ENCODE data around the gene PPP4R4.

Gene PPP4R4

GRCh38 chr14:94304243-94304642, 130.1 kb downstream of the PPP4R4 start:
- no peak overlapping the region for H3K4me3 ChIP-seq (replicated peaks; ENCODE audit: insufficient read depth, low read length)
- TF ChIP-seq SPI1 (IDR thresholded peaks at IDR 0.05; ENCODE audit: borderline replicate concordance, low read depth) (no peak), POLR2AphosphoS5 (IDR thresholded peaks at IDR 0.05; ENCODE audit: low read depth) (no peak), GABPA (IDR thresholded peaks at IDR 0.05; ENCODE audit: low read depth) (no peak), CTCF (IDR thresholded peaks at IDR 0.05; ENCODE audit: insufficient read depth, low read length) (no peak)
- TF ChIP-seq, protein P1, sequence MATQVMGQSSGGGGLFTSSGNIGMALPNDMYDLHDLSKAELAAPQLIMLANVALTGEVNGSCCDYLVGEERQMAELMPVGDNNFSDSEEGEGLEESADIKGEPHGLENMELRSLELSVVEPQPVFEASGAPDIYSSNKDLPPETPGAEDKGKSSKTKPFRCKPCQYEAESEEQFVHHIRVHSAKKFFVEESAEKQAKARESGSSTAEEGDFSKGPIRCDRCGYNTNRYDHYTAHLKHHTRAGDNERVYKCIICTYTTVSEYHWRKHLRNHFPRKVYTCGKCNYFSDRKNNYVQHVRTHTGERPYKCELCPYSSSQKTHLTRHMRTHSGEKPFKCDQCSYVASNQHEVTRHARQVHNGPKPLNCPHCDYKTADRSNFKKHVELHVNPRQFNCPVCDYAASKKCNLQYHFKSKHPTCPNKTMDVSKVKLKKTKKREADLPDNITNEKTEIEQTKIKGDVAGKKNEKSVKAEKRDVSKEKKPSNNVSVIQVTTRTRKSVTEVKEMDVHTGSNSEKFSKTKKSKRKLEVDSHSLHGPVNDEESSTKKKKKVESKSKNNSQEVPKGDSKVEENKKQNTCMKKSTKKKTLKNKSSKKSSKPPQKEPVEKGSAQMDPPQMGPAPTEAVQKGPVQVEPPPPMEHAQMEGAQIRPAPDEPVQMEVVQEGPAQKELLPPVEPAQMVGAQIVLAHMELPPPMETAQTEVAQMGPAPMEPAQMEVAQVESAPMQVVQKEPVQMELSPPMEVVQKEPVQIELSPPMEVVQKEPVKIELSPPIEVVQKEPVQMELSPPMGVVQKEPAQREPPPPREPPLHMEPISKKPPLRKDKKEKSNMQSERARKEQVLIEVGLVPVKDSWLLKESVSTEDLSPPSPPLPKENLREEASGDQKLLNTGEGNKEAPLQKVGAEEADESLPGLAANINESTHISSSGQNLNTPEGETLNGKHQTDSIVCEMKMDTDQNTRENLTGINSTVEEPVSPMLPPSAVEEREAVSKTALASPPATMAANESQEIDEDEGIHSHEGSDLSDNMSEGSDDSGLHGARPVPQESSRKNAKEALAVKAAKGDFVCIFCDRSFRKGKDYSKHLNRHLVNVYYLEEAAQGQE (IDR thresholded peaks at IDR 0.05; ENCODE audit: insufficient replicate concordance, low read depth), result no peak
- no peak for DNase-seq (ENCODE audit: low read depth in 1 of 2, low spot score in 1 of 2)
- H3K27me3 ChIP-seq (ENCODE audit: insufficient read depth, poor library complexity, severe bottlenecking), result no peaks in the 10 kb centered on the region
- no peak overlapping the region for H3K27ac ChIP-seq (replicated peaks)

DNA sequence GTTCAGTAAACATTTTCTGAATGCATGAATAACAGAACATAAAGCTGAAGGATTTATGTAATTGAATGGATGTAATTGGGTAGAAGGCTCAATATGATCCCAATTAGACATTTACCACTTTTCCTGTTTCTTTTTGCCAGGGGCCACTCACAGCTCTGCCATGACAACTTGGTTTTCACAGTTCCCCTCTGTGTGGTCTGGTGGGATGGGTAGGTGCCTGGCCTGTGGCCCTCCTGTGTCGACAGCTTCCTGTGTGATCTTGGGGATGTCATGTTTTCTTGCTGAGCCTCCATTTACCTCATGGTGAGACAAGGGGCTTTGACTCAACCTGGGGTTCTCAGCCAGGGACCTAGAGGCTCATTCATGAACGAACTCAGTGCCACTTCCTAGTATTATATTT, 131.5 kb downstream of the PPP4R4 start:
- TF ChIP-seq SPI1 (IDR thresholded peaks at IDR 0.05; ENCODE audit: borderline replicate concordance, low read depth) (no peak), CTCF (IDR thresholded peaks at IDR 0.05; ENCODE audit: insufficient read depth, low read length) (no peak), GABPA (IDR thresholded peaks at IDR 0.05; ENCODE audit: low read depth) (no peak), POLR2AphosphoS5 (IDR thresholded peaks at IDR 0.05; ENCODE audit: low read depth) (no peak)
- TF ChIP-seq, protein P1 (IDR thresholded peaks at IDR 0.05; ENCODE audit: insufficient replicate concordance, low read depth), result no peak
- no peak overlapping the region for H3K4me3 ChIP-seq (replicated peaks; ENCODE audit: insufficient read depth, low read length)
- no peak for DNase-seq (ENCODE audit: low read depth in 1 of 2, low spot score in 1 of 2)
- H3K27ac ChIP-seq (replicated peaks), result no peak overlapping the region
- H3K27me3 ChIP-seq (ENCODE audit: insufficient read depth, poor library complexity, severe bottlenecking), result no peaks in the 10 kb centered on the region

DNA sequence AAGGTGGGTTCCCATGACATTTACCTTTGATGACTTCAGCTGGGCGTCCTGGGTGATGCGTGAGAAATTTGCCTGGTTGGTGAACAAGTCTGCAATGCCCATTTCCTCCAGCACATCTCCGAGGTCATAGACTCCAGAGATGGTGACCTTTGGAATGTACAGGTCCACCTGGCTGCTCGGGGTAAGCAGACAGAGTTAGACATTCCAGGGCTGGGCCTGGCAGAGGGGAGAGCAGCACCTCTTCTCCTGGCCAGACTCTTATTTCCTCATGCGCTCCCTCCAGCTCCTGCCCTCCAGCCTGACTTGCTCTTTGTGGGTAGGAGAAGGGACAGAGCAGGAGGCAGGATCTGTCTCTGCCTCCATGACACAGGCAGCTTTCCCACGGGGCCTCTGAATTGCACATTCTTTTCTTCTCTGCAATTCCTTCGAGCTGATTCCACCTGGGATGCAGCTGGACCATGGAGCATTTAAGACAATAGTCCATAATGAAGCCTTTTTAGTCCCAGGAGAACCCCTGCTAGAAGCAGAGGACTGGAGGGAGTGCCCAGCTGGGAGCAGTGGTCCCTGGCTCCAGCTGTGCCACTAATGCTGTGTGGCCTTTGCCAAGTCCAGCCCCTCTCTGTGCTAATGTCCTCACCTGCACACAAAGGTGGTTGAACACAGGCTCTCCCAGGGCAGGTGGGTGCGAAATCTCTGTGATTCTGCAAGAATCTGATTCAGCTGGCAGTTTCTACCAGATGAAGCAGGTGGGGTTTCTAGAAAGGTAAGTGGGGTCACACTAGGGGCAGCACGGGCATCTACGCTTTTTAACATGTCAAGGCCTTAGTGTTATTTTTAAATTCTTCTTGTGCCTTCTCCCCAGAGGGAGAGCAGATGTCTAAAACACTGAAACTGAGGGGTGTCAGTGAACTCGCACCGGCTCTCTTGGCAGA, 132.2 kb downstream of the PPP4R4 start:
- no peak for DNase-seq (ENCODE audit: low read depth in 1 of 2, low spot score in 1 of 2)
- no peak overlapping the region for H3K27ac ChIP-seq (replicated peaks)
- no peak overlapping the region for H3K4me3 ChIP-seq (replicated peaks; ENCODE audit: insufficient read depth, low read length)
- TF ChIP-seq POLR2AphosphoS5 (IDR thresholded peaks at IDR 0.05; ENCODE audit: low read depth) (no peak), SPI1 (IDR thresholded peaks at IDR 0.05; ENCODE audit: borderline replicate concordance, low read depth) (no peak), CTCF (IDR thresholded peaks at IDR 0.05; ENCODE audit: insufficient read depth, low read length) (no peak), GABPA (IDR thresholded peaks at IDR 0.05; ENCODE audit: low read depth) (no peak)
- TF ChIP-seq, protein P1 (IDR thresholded peaks at IDR 0.05; ENCODE audit: insufficient replicate concordance, low read depth), result no peak
- no peaks in the 10 kb centered on the region for H3K27me3 ChIP-seq (ENCODE audit: insufficient read depth, poor library complexity, severe bottlenecking)

Measured in HL-60 (cell line).